Kasumi-1 (cell line): ENCODE data around the gene SCT.
"Not testable (repeated sequence)": the region's sequence is repeated elsewhere in the genome, so short reads cannot be mapped to it uniquely, and the experiment has no call there.

Experiments
- DNase-seq, 2 experiments: peaks; one replicate each; lab custom pipeline; 2025; lab: John Stamatoyannopoulos, UW

SCT gene

DNA sequence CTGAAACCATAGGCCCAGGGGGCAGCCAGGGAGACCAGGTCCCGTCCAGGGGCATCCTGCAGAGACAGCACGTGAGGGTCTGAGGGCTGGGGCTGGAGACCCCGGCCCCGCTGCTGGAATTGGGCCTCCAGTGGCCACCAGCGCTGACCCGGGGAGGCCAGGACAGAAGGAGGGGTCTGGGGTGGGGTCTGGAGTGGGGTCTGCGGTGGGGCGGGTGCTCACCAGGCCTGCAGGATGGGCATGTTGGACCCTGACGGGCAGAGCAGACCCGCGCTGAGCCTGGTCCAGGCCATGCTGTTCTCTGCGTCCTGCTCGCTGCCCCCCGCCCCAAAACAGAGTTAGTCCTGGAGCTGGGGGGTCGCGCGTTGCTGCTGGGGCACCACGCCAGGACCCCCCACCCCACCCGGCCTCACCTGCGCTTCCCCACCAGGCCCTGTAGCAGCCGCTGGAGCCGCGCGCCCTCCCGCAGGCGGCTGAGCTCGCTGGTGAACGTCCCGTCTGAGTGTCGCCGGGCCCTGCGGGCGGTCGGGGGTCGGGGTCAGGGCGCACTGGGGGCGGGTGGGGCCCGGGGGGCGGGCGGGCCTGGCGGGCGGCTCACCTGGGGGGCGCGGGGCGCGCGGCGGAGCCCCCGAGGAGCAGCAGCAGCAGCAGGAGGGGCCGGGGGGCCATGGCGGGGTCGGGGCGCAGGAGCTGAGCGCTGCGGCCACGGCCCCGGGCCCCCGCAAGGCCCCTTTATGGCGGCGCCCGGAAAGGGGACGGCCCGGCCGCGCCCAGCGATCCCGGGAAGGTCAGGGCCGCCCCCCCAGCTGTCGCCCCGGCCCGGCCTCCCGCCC is at the start of gene SCT:
Gene SCT (minus strand): TSS at position 707 of the 833 bp plus-strand sequence. CDS start 38 bp downstream, at position 669.
- DNase-seq = no peak

- no peak for DNase-seq
These were observed 47.4 kb upstream of the SCT start for GRCh38 chr11:674406-674805.

DNA sequence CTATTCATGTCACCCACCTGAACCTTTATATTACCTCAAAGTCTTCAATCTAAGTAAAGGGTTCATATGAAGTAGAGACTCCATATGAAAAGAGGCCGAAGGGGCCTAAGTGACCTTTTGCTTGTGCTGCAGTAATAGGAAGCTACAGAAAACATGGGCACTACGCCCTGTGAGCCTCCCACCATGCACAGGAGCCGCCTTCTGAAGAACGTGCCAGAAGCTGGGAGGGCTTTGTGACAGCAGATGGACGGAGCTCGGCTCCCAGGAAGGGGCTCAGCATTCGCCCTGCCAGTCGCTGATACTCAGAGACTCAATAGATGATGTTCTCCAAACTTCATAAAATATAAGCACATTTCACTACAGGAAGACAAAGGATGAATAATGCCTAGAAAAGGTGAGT is 46.9 kb upstream of the SCT start:
- DNase-seq = no peak

- no peak for DNase-seq
These were observed 38.8 kb upstream of the SCT start for GRCh38 chr11:665704-666281.

- DNase-seq = no peak
These were observed 38.2 kb upstream of the SCT start for GRCh38 chr11:665062-665703.

DNA sequence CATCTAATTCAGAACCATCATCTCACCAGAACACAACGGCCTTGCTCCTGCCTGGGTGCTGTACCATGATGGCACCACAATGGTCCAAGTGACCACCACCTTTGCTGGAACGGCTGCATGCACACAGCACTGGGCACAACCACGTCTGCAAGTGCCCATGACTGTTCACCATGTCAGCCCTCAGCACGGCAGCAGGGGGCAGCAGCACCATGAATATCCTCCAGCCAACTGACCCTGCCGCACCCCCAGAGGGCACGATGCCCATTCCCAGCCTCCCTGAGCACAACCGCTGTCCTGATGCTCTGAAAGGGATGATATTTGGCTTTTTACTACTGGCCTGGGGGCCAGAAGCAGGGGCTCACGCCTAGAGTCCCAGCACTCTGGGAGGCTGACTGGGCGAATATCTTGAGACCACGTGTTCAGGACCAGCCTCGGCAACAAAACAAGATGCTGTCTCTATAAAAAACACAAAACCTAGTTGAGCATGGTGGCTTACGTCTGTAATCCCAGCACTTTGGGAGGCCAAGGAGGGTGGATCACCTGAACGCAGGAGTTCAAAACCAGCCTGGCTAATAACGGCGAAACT is 35.8 kb upstream of the SCT start:
- peak; percentile 47 to 57 for DNase-seq

GRCh38 chr11:660681-661444 is 33.9 kb upstream of the SCT start:
- no peak for DNase-seq

DNA sequence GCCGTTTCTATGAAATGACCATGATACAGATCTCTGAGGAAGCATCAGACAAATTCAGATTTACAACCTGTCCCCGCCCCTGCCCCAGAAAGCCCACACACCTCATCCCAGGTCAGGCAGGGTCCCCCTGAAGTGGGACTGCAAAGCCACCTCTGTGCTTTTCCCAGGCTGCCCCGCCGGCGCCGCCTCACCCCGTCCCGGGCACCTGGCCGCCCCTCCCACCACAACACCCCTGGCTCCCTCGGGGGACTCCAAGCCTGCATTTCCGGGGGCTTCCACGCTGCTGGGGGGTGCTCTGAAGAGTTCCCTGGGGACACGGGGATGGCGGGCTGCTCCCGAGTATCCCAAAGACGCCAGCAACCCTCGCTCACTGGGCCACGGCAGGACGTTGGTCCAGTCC is 33.3 kb upstream of the SCT start:
- no peak for DNase-seq

DNA sequence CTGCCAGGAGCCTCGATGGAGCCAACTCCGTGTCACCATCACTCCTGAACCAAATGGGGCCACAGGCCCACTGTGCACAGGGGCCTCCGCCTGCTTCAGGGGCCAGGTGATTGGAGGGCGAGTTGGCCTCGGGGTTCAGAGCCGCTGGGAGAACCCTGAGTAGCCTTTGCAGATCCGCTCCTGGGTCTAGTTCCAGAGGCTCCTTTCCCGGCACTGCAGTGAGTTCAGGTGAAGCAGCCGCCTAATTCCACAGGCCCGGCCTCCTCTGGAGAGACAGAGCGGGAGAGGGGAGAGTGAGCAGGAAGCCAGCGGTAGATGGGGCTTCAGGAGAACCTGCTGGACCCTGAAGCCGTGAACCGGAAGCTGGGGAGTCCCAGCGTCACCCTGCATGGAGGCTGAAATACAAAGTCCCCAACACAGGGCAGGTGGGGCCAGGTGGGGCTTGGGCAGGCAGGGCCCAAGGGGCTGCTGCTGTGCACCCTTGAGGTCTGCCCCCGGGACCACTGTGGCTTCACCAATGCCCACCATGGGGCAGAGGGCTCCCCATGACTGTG is 32.6 kb upstream of the SCT start:
- no peak for DNase-seq

- DNase-seq = no peak
These were observed 30.7 kb upstream of the SCT start for GRCh38 chr11:657691-658126.

DNA sequence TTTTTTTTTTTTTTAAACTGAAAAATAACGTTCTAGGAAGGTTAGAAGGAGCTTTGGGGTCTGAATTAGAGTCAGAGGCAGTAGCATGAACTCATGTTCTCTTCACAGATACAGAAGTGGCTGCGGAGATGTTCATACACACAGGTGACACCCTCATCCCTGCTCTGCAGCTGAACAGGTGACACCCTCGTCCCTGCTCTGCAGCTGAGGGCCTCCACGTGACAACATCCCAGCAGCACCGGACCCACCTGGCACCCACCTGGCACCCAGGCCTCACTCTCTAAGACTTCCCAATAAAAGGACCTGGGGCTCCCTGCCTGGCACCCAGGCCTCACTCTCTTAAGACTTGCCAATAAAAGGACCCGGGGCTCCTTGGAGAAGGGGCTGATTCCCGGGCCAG is 29.9 kb upstream of the SCT start:
- DNase-seq = no peak

GRCh38 chr11:656426-656825 is 29.4 kb upstream of the SCT start:
- DNase-seq = no peak

DNA sequence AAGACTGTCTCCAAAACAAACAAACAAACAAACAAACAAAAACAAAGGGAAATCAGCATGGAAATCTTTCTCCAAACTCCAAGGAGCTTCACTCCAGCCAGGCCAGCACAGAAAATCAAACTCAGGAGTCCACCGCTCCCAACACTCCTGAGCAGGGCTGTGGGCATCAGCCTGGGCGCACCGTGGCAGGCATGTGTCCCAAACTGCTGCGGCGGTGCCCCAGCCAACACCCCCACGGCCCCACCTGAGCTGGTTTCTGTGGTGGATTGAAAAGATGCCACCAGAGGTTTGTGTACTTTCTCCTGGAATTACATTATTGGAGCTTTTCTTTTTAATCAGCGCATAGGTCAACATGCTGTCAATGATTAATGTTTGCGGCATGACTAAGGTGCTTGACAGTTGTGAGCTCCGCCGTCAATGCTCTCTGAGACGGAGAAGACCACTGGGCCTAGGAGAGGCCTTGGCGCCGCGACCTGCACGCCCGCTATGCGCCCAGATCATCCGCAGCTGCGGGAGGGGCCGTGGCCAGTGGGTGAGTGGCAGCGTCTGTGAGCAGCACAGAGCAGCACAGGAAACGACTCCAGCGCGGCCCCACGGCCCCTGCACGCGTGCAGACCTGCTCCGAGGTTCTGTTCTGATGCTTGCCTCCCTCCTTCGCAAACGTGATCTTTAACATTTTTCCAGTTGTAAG is 28.2 kb upstream of the SCT start:
- DNase-seq = no peak

GRCh38 chr11:654444-654843 is 27.5 kb upstream of the SCT start:
- DNase-seq = not testable (repeated sequence)

DNA sequence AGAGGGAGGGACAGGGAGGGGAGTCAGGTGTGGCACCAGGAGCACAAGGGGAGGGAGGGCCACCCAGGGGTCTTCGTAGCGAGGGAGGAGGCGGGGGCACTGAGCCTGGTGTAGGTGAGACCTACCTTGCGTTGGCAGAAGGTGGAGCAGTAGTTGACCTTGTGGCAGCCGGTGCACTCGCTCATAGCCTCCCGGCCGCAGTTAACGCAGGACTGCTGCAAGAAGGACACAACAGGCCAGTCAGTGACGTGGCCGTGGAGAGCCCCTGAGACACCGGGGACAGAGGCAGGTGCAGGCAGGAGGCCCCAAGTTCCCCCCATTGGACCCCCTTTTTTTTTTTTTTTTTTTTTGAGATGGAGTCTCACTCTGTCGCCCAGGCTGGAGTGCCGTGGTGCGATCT is 26.9 kb upstream of the SCT start:
- DNase-seq = no peak

DNA sequence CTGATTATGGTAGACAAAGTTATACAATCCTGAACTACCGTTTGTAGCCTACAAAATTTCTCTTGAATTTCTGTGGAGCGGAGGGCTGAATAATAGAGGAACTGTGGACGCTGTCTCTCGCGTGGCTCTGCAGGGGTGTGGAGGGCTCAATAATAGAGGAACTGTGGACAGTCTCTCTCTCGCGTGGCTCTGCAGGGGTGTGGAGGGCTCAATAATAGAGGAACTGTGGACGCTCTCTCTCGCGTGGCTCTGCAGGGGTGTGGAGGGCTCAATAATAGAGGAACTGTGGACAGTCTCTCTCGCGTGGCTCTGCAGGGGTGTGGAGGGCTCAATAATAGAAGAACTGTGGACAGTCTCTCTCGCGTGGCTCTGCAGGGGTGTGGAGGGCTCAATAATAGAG is 26.2 kb upstream of the SCT start:
- peak; percentile 17 to 18 for DNase-seq

DNA sequence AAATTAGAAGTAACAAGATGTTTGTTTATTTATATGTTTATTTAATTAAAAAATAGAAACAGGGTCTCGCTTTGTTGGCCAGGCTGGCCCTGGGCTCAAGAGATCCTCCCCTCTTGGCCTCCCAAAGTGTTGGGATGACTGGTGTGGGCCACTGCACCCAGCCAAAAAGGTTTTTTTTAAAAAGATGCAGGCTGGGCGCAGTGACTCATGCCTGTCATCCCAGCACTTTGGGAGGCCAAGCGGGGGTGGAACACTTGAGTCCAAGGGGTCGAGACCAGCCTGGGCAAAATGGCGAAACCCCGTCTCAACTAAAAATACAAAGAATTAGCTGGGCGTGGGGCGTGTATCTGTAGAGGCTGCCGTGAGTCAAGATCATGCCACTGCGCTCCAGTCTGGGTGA is 23.5 kb upstream of the SCT start:
- no peak for DNase-seq

GRCh38 chr11:647672-648158 is 20.7 kb upstream of the SCT start:
- DNase-seq = not testable (repeated sequence)

GRCh38 chr11:646214-646613 is 19.2 kb upstream of the SCT start:
- DNase-seq = no peak

- DNase-seq = no peak
These were observed 18.6 kb upstream of the SCT start for GRCh38 chr11:645536-645935.
